ENCODE data around the gene RXRA.

RXRA gene

GRCh38 chr9:134453776-134454475, 127.7 kb downstream of the RXRA start:
- H3K27ac ChIP-seq (replicated peaks) = no peak overlapping the region
- no peak for DNase-seq (ENCODE audit: low read depth in 1 of 2, low spot score in 1 of 2)
- H3K4me3 ChIP-seq (replicated peaks; ENCODE audit: insufficient read depth, low read length) = no peak overlapping the region
- H3K27me3 ChIP-seq (ENCODE audit: insufficient read depth, poor library complexity, severe bottlenecking) = no peaks in the 10 kb centered on the region
- no peak for TF ChIP-seq CTCF (IDR thresholded peaks at IDR 0.05; ENCODE audit: insufficient read depth, low read length)
- TF ChIP-seq POLR2AphosphoS5 (IDR thresholded peaks at IDR 0.05; ENCODE audit: low read depth) = no peak
- no peak for TF ChIP-seq SPI1 (IDR thresholded peaks at IDR 0.05; ENCODE audit: borderline replicate concordance, low read depth)
- no peak for TF ChIP-seq GABPA (IDR thresholded peaks at IDR 0.05; ENCODE audit: low read depth)

GRCh38 chr9:134454476-134454857, 128.2 kb downstream of the RXRA start:
- Histone ChIP-seq H3K27ac (replicated peaks) (no peak overlapping the region), H3K4me3 (replicated peaks; ENCODE audit: insufficient read depth, low read length) (no peak overlapping the region), H3K27me3 (ENCODE audit: insufficient read depth, poor library complexity, severe bottlenecking) (no peaks in the 10 kb centered on the region)
- no peak for DNase-seq (ENCODE audit: low read depth in 1 of 2, low spot score in 1 of 2)
- TF ChIP-seq CTCF (IDR thresholded peaks at IDR 0.05; ENCODE audit: insufficient read depth, low read length) (no peak), REST (IDR thresholded peaks at IDR 0.05; ENCODE audit: insufficient replicate concordance, low read depth) (no peak), SPI1 (IDR thresholded peaks at IDR 0.05; ENCODE audit: borderline replicate concordance, low read depth) (no peak), POLR2AphosphoS5 (IDR thresholded peaks at IDR 0.05; ENCODE audit: low read depth) (no peak), GABPA (IDR thresholded peaks at IDR 0.05; ENCODE audit: low read depth) (no peak)

GRCh38 chr9:134455021-134455471, 128.8 kb downstream of the RXRA start:
- Histone ChIP-seq H3K4me3 (replicated peaks; ENCODE audit: insufficient read depth, low read length) (no peak overlapping the region), H3K27me3 (ENCODE audit: insufficient read depth, poor library complexity, severe bottlenecking) (no peaks in the 10 kb centered on the region), H3K27ac (replicated peaks) (no peak overlapping the region)
- TF ChIP-seq GABPA (IDR thresholded peaks at IDR 0.05; ENCODE audit: low read depth) = no peak
- TF ChIP-seq SPI1 (IDR thresholded peaks at IDR 0.05; ENCODE audit: borderline replicate concordance, low read depth) = no peak
- TF ChIP-seq POLR2AphosphoS5 (IDR thresholded peaks at IDR 0.05; ENCODE audit: low read depth) = no peak
- no peak for TF ChIP-seq REST (IDR thresholded peaks at IDR 0.05; ENCODE audit: insufficient replicate concordance, low read depth)
- TF ChIP-seq CTCF (IDR thresholded peaks at IDR 0.05; ENCODE audit: insufficient read depth, low read length) = no peak
- no peak for DNase-seq (ENCODE audit: low read depth in 1 of 2, low spot score in 1 of 2)
